ENCODE data around the gene SIPA1.
A peak's percentile ranks its signal among the peaks of the same experiment; 100 is the strongest.

Gene SIPA1

GRCh38 chr11:65637794-65638419 is at the start of gene SIPA1:
Gene SIPA1, plus strand, starts transcription at chr11:65638101. Its CDS starts 2,821 bp downstream, at chr11:65640922.
- peak; percentile 71 for DNase-seq

GRCh38 chr11:65588199-65589054 is 49.5 kb upstream of the SIPA1 start:
- peak; percentile 74 for DNase-seq

GRCh38 chr11:65589444-65590239 is 48.3 kb upstream of the SIPA1 start:
- no peak for DNase-seq

GRCh38 chr11:65590240-65590738 is 47.6 kb upstream of the SIPA1 start:
- no peak for DNase-seq

- DNase-seq, result no peak
Observed at GRCh38 chr11:65591939-65592857, 45.7 kb upstream of the SIPA1 start.

- no peak for DNase-seq
Observed at GRCh38 chr11:65592858-65593517, 44.9 kb upstream of the SIPA1 start.

- peak; percentile 58 for DNase-seq
Observed at GRCh38 chr11:65593518-65594414, 44.1 kb upstream of the SIPA1 start.

- no peak for DNase-seq
Observed at GRCh38 chr11:65595131-65595530, 42.8 kb upstream of the SIPA1 start.

- DNase-seq, result no peak
Observed at GRCh38 chr11:65595543-65596281, 42.2 kb upstream of the SIPA1 start, which contains the start of gene KCNK7. Gene KCNK7, minus strand, starts transcription at chr11:65595800. Its CDS starts 28 bp downstream, at chr11:65595772.

- no peak for DNase-seq
Observed at GRCh38 chr11:65596520-65596919, 41.4 kb upstream of the SIPA1 start.

- DNase-seq, result no peak
Observed at GRCh38 chr11:65598258-65598699, 39.6 kb upstream of the SIPA1 start.

GRCh38 chr11:65599216-65599954 is 38.5 kb upstream of the SIPA1 start:
- no peak for DNase-seq

- no peak for DNase-seq
Observed at GRCh38 chr11:65599955-65600246, 38.0 kb upstream of the SIPA1 start.

GRCh38 chr11:65604258-65604657 is 33.6 kb upstream of the SIPA1 start:
- no peak for DNase-seq

GRCh38 chr11:65606876-65607613 is 30.9 kb upstream of the SIPA1 start:
- no peak for DNase-seq

- DNase-seq, result no peak
Observed at GRCh38 chr11:65607614-65608426, 30.1 kb upstream of the SIPA1 start.

- DNase-seq, result no peak
Observed at GRCh38 chr11:65609229-65609628, 28.7 kb upstream of the SIPA1 start.

Data from activated naive CD4-positive, alpha-beta T cell treated with anti-CD3 and anti-CD28 coated beads, Interleukin-2, amount 50 U/mL, for 16 hours (primary cell).